SK-N-SH (cell line): ENCODE data around the gene FOXA3.
A peak's percentile ranks its signal among the peaks of the same experiment; 100 is the strongest.

Source experiments
- CTCF ChIP-seq: fragments of 200-600 bp; sonication (generic); IDR thresholded peaks from 2 replicates; pipeline ENCODE4 v1.6.1; 2017; ENCODE audit warnings: antibody characterized with exemption, mild to moderate bottlenecking, moderate library complexity
- EZH2phosphoT487 ChIP-seq: fragments of 200-600 bp; sonication (generic); IDR thresholded peaks from 2 replicates; pipeline ENCODE4 v1.6.1; 2017; ENCODE audit warnings: low read depth, mixed run types, mild to moderate bottlenecking, antibody characterized with exemption, moderate library complexity, borderline replicate concordance
- FOXM1 ChIP-seq: IDR thresholded peaks from 2 replicates; pipeline ENCODE4 v1.4.0; 2012; ENCODE audit warnings: low read depth, mild to moderate bottlenecking
- MAX ChIP-seq: IDR thresholded peaks from 2 replicates; pipeline ENCODE4 v1.4.0; 2012; ENCODE audit warnings: low read depth
- NFIC ChIP-seq: IDR thresholded peaks from 2 replicates; pipeline ENCODE4 v1.4.0; 2012; ENCODE audit warnings: borderline replicate concordance
- POLR2AphosphoS5 ChIP-seq: IDR thresholded peaks from 2 replicates; pipeline ENCODE4 v1.6.1; 2012; ENCODE audit warnings: low read depth, low read length
- RAD21 ChIP-seq: IDR thresholded peaks from 2 replicates; pipeline ENCODE4 v1.6.1; 2012; ENCODE audit warnings: mild to moderate bottlenecking, low read length
- RFX5 ChIP-seq: IDR thresholded peaks from 2 replicates; pipeline ENCODE4 v1.6.1; 2012; ENCODE audit warnings: mild to moderate bottlenecking, improper control_type of control experiment, low read length
- TCF12 ChIP-seq: IDR thresholded peaks from 2 replicates; pipeline ENCODE4 v1.4.0; 2012
- USF1 ChIP-seq: IDR thresholded peaks from 2 replicates; pipeline ENCODE4 v1.4.0; 2012; ENCODE audit warnings: low read depth, borderline replicate concordance
- USF2 ChIP-seq: fragments of 150-350 bp; IDR thresholded peaks from 2 replicates; pipeline ENCODE4 v1.6.1; 2017; ENCODE audit warnings: antibody characterized with exemption, low read length, low read depth, borderline replicate concordance

- TF ChIP-seq TCF12 = no peak
- no peak for TF ChIP-seq CTCF
- no peak for TF ChIP-seq EZH2phosphoT487
- TF ChIP-seq USF2 = no peak
- TF ChIP-seq MAX = peak; percentile 67; the same call in 1 of the 2 replicates
- no peak for TF ChIP-seq USF1
- TF ChIP-seq RFX5 = no peak
- peak; percentile 71; the same call in 1 of the 2 replicates for TF ChIP-seq POLR2AphosphoS5
- no peak for TF ChIP-seq RAD21
- TF ChIP-seq NFIC = no peak
- no peak for TF ChIP-seq FOXM1
These were observed 22.5 kb downstream of the FOXA3 start for GRCh38 chr19:45886427-45887199.
